HCT116 (cell line): ENCODE data around the gene CNTNAP2.

Source experiments
- CBX3 ChIP-seq: IDR thresholded peaks from 2 replicates; pipeline ENCODE4 v1.6.1; 2012; ENCODE audit warnings: low read depth
- CEBPB ChIP-seq: IDR thresholded peaks from 2 replicates; pipeline ENCODE4 v1.6.1; 2012; ENCODE audit warnings: low read depth
- EZH2 ChIP-seq: fragments of 200-600 bp; sonication (generic); IDR thresholded peaks from 2 replicates; pipeline ENCODE4 v1.6.1; 2017; ENCODE audit warnings: antibody characterized with exemption, mixed run types
- JUND ChIP-seq: IDR thresholded peaks from 2 replicates; pipeline ENCODE4 v1.6.1; 2012
- POLR2A ChIP-seq: IDR thresholded peaks from 2 replicates; pipeline ENCODE4 v1.7.0; 2011; ENCODE audit warnings: borderline replicate concordance; ENCODE audit not compliant: insufficient read depth, insufficient read length; ENCODE audit errors: extremely low read depth
- POLR2AphosphoS5 ChIP-seq: IDR thresholded peaks from 2 replicates; pipeline ENCODE4 v1.6.1; 2011; ENCODE audit warnings: mild to moderate bottlenecking, low read depth, low read length, moderate library complexity
- RAD21 ChIP-seq: IDR thresholded peaks from 2 replicates; pipeline ENCODE4 v1.6.1; 2012; ENCODE audit warnings: low read depth, mild to moderate bottlenecking
- SRF ChIP-seq: IDR thresholded peaks from 2 replicates; pipeline ENCODE4 v1.6.1; 2012; ENCODE audit warnings: low read depth
- ZFX ChIP-seq: fragments of 450-650 bp; IDR thresholded peaks from 2 replicates; pipeline ENCODE4 v1.6.1; 2017
- ZNF274 ChIP-seq: fragments of 200-500 bp; sonication (Bioruptor generic); IDR thresholded peaks from 2 replicates; pipeline ENCODE4 v1.6.1; 2014; ENCODE audit warnings: mild to moderate bottlenecking, low read depth, low read length, inconsistent platforms
- TF ChIP-seq, protein P1 (sequence below), 3 experiments: fragments of 200-600 bp in 1 of 3; sonication (generic) in 1 of 3; IDR thresholded peaks in 2 of 3; conservative IDR thresholded peaks in 1 of 3; 2 replicates each; pipeline ENCODE4 v1.5.1; 2012 to 2017; ENCODE audit warnings: low read depth in 2 of 3, low read length in 2 of 3, antibody characterized with exemption in 1 of 3, borderline replicate concordance in 1 of 3, control low read depth in 1 of 3, mild to moderate bottlenecking in 1 of 3, mixed read lengths in 1 of 3, mixed run types in 1 of 3, moderate library complexity in 1 of 3; ENCODE audit not compliant: insufficient read depth in 1 of 3
- TF ChIP-seq, protein P2 (sequence below): IDR thresholded peaks from 2 replicates; pipeline ENCODE4 v1.6.1; 2012
- TF ChIP-seq, protein P3 (sequence below): IDR thresholded peaks from 2 replicates; pipeline ENCODE4 v1.6.1; 2012
- TF ChIP-seq, protein P4 (sequence below): IDR thresholded peaks from 2 replicates; pipeline ENCODE4 v1.6.1; 2012; ENCODE audit warnings: low read depth

DNA sequence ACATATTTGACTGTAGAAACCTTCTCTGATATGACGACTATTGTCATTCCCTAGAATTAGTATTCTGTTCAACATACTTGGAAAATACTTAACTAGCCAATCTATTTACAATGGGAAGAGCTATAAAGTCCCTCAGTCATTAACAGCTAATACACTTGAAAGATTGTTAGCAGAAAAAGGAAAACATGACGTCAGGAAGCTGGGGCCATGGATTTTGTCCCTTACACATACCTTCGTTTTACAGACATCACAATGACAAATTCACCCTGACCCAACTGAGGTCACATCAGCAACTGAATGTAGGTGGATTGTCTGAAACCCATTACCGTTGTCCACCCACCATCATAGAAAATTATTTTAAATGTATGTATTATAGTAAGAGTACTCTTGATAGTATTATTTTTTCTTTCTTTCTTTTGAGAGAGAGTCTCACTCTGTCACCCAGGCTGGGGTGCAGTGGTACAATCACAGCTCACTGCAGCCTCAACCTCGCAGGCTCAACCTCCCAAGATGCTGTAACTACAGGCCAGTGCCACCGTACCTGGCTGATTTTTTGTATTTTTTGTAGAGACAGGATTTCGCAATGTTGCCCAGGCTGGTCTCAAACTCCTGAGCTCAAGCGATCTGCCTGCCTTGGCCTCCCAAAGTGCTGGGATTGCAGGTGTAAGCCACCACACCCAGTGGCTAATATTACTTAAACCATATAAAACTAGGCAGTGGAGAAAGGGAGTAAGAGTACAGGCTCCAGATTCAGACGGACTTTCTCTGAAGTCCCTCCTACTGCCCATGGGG lies 1977.0 kb downstream of the CNTNAP2 start:
- TF ChIP-seq, protein P1, sequence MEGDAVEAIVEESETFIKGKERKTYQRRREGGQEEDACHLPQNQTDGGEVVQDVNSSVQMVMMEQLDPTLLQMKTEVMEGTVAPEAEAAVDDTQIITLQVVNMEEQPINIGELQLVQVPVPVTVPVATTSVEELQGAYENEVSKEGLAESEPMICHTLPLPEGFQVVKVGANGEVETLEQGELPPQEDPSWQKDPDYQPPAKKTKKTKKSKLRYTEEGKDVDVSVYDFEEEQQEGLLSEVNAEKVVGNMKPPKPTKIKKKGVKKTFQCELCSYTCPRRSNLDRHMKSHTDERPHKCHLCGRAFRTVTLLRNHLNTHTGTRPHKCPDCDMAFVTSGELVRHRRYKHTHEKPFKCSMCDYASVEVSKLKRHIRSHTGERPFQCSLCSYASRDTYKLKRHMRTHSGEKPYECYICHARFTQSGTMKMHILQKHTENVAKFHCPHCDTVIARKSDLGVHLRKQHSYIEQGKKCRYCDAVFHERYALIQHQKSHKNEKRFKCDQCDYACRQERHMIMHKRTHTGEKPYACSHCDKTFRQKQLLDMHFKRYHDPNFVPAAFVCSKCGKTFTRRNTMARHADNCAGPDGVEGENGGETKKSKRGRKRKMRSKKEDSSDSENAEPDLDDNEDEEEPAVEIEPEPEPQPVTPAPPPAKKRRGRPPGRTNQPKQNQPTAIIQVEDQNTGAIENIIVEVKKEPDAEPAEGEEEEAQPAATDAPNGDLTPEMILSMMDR (IDR thresholded peaks at IDR 0.05 in 2 of 3, conservative IDR thresholded peaks at IDR 0.05 in 1 of 3; ENCODE audit: borderline replicate concordance in 1 of 3, insufficient read depth in 1 of 3, low read depth in 2 of 3, low read length in 2 of 3), result no peak
- no peak for TF ChIP-seq CEBPB
- TF ChIP-seq POLR2A, result no peak
- no peak for TF ChIP-seq SRF
- TF ChIP-seq, protein P2, sequence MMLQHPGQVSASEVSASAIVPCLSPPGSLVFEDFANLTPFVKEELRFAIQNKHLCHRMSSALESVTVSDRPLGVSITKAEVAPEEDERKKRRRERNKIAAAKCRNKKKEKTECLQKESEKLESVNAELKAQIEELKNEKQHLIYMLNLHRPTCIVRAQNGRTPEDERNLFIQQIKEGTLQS, result no peak
- TF ChIP-seq, protein P3, sequence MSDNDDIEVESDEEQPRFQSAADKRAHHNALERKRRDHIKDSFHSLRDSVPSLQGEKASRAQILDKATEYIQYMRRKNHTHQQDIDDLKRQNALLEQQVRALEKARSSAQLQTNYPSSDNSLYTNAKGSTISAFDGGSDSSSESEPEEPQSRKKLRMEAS, result no peak
- TF ChIP-seq ZFX, result no peak
- TF ChIP-seq, protein P4, sequence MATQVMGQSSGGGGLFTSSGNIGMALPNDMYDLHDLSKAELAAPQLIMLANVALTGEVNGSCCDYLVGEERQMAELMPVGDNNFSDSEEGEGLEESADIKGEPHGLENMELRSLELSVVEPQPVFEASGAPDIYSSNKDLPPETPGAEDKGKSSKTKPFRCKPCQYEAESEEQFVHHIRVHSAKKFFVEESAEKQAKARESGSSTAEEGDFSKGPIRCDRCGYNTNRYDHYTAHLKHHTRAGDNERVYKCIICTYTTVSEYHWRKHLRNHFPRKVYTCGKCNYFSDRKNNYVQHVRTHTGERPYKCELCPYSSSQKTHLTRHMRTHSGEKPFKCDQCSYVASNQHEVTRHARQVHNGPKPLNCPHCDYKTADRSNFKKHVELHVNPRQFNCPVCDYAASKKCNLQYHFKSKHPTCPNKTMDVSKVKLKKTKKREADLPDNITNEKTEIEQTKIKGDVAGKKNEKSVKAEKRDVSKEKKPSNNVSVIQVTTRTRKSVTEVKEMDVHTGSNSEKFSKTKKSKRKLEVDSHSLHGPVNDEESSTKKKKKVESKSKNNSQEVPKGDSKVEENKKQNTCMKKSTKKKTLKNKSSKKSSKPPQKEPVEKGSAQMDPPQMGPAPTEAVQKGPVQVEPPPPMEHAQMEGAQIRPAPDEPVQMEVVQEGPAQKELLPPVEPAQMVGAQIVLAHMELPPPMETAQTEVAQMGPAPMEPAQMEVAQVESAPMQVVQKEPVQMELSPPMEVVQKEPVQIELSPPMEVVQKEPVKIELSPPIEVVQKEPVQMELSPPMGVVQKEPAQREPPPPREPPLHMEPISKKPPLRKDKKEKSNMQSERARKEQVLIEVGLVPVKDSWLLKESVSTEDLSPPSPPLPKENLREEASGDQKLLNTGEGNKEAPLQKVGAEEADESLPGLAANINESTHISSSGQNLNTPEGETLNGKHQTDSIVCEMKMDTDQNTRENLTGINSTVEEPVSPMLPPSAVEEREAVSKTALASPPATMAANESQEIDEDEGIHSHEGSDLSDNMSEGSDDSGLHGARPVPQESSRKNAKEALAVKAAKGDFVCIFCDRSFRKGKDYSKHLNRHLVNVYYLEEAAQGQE, result no peak
- TF ChIP-seq EZH2, result no peak
- no peak for TF ChIP-seq JUND
- no peak for TF ChIP-seq RAD21
- TF ChIP-seq POLR2AphosphoS5, result no peak
- TF ChIP-seq ZNF274, result no peak
- no peak for TF ChIP-seq CBX3
